ENCODE measurements around the gene VASH2.
"Not testable (repeated sequence)": the region's sequence is repeated elsewhere in the genome, so short reads cannot be mapped to it uniquely, and the experiment has no call there.

The VASH2 gene

DNA sequence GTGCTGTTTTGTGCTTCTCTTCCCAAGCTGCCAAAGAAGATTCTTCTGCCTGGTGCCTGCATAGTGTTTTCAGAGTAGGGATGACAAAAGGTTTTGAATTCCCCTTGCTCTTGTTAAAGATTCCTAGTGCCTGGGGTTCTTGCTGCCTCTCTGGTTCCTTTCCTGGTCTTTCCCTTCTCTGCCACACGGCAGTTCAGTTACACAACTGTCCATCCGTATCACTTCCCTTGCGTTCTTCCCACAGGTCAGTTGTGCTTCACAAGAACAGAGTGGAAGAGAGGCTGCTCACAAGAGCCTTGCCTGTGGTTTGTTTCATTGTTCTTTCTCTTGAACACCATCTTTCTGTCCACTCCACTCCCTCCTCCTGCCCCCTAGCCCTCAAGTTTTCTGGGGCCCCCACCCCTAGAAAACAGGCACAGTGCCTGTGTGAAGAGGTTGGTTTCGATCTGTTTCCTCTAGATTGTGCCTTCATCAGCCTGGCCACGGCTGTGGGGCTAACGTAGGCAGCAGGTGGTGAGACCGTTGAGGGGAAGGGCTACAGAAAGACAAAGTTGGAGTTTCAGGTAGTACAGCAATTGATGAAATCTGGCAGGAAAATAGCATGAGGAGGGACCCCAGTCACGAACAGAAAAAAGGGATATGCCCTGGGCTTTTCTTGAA is 5.8 kb downstream of the VASH2 start:
- H3K27ac Mint-ChIP-seq, result no peak overlapping the region
- peaks cover 8% of the 10 kb centered on the region for H3K4me1 Mint-ChIP-seq
- DNase-seq (ENCODE audit: low spot score in 2 of 2) (no peak), ATAC-seq (ENCODE audit: low read depth) (no peak)
- no peak overlapping the region for H3K4me3 Mint-ChIP-seq
- no peaks in the 10 kb centered on the region for H3K36me3 Mint-ChIP-seq
- H3K9me3 Mint-ChIP-seq, result no peaks in the 10 kb centered on the region
- H3K27me3 Mint-ChIP-seq, result peaks cover 7% of the 10 kb centered on the region

DNA sequence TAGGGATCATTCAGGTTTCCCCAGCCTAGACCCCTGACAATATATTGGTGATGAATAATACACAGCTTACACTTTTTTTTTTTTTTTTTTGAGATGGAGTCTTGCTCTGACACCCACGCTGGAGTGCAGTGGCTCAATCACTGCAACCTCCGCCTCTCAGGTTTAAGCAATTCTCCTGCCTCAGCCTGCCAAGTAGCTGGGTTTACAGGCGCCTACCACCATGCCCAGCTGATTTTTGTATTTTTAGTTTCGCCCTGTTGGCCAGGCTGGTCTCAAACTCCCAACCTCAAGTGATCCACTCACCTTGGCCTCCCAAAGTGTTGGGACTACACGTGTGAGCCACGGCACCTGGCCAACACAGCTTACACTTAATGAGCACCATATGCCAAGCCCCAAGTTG is 7.2 kb downstream of the VASH2 start:
- ATAC-seq (ENCODE audit: low read depth) (no peak), DNase-seq (ENCODE audit: low spot score in 2 of 2) (no peak)
- no peaks in the 10 kb centered on the region for H3K9me3 Mint-ChIP-seq
- H3K4me3 Mint-ChIP-seq, result no peak overlapping the region
- H3K36me3 Mint-ChIP-seq, result no peaks in the 10 kb centered on the region
- H3K27me3 Mint-ChIP-seq, result peaks cover 5% of the 10 kb centered on the region
- H3K4me1 Mint-ChIP-seq, result peaks cover 8% of the 10 kb centered on the region
- no peak overlapping the region for H3K27ac Mint-ChIP-seq

DNA sequence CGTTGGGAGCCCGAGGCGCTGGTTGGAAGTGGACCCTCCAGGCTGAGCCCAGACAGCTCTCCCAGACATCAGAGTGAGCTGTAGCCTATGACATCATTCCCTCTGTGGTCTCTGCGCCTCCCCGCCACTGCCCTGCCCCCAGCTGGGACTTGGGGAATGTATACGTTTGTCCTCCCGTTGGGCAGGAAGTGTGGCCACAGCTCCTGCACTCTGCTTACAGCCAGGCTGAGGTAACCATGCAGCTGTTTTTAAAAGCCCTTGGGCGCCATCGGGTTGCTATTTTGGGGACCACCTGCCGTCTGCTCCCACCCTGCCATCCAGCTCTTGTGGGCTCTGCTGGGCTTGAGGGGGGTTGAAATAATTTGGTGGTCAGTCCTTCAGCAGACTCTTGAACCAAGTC is 7.8 kb downstream of the VASH2 start:
- H3K36me3 Mint-ChIP-seq, result no peaks in the 10 kb centered on the region
- ATAC-seq (ENCODE audit: low read depth) (no peak), DNase-seq (ENCODE audit: low spot score in 2 of 2) (no peak)
- H3K27me3 Mint-ChIP-seq, result peaks cover 3% of the 10 kb centered on the region
- H3K4me3 Mint-ChIP-seq, result no peak overlapping the region
- H3K27ac Mint-ChIP-seq, result no peak overlapping the region
- H3K4me1 Mint-ChIP-seq, result peaks cover 8% of the 10 kb centered on the region
- H3K9me3 Mint-ChIP-seq, result no peaks in the 10 kb centered on the region

DNA sequence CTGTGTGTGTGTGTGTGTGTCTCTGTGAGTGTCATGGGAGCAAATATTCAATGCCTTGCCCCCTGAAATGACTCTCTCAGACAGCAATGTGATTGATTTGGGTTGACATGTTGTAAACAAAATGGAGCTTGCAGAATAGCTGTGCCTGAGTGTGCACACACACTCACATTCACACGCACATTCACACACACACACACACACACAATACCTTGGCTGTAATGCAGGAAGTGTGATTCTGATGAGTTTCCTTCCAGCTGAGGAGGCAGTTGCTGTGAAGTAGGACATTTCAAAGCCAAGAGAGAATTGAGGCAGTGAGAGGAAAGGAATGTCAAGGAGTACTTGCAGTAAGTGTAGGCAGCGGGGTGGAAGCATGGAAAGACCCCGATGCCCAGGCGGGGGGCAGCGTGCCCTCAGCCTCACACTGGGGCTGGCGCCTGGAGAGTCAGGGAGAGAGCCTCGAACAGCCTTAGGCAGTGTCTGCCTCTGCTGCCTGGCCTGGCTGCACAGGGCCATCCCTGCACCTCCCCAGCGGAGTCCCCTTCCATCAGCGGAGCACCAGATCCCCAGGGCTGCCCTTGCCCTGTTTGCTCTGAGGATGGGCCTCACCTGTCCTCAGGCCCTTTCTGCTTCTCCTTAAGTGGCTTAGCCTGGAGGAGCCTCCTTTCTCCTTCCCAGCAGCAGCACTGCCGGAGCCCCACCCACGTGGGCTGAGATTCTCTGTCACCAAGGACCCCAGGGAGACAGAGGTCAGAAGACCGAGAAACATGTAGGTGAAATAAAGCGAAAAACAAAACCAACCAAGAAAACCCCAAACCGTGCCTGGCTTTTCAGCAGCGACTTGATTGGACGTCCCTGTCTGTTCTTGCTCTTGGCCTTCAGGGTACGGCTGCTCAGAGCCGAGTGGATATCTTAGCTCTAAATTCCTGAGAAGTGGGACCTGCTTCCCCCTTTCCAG is 9.2 kb downstream of the VASH2 start:
- no peak for DNase-seq (ENCODE audit: low spot score in 2 of 2)
- no peaks in the 10 kb centered on the region for H3K9me3 Mint-ChIP-seq
- no peak overlapping the region for H3K27ac Mint-ChIP-seq
- peaks cover 3% of the 10 kb centered on the region for H3K27me3 Mint-ChIP-seq
- H3K4me3 Mint-ChIP-seq, result no peak overlapping the region
- peaks cover 8% of the 10 kb centered on the region for H3K4me1 Mint-ChIP-seq
- H3K36me3 Mint-ChIP-seq, result no peaks in the 10 kb centered on the region
- no peak for ATAC-seq (ENCODE audit: low read depth)

DNA sequence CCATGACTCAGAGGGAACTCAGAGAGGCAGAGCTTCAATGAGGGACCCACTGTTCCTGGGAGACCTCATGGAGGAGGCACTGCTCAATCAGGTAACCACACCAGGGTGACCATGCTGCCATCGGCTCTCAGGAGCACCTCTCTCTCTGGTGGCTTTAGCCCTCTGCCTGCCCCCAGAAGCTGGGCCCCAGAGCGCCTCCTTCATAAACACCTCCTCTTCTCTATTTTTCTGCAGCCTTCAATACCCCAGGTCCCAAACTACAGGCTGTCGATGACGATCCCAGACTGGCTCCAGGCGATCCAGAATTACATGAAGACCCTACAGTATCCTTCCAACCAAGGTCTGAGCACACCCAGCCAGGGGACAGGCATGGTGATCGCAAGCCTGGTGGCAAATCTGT is 10.6 kb downstream of the VASH2 start:
- H3K27ac Mint-ChIP-seq, result no peak overlapping the region

DNA sequence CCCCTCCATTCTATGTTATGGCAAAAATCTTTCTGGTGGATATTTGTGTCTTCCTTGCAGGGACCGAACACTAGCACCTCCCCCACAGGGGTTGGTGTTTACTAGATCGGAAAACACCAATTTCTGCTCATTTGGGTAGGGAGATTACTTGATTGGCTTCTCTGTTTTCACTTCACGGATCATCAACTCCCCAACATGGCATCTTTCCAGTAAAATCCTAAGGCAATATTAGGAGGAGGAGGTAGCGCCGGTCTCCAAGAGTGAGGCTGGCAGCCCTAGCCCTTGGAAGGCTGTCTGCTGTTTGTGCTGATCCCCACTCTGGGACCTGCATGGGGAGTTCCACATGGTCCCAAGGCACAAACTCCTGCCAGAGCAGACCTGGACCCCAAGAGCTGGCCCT is 12.2 kb downstream of the VASH2 start:
- Mint-ChIP-seq H3K27ac (no peak overlapping the region), H3K4me3 (no peak overlapping the region), H3K9me3 (no peaks in the 10 kb centered on the region)

More for the DNA sequence above, 10.6 kb downstream of the VASH2 start:
- no peaks in the 10 kb centered on the region for H3K9me3 Mint-ChIP-seq
- no peak overlapping the region for H3K4me3 Mint-ChIP-seq
- peaks cover 8% of the 10 kb centered on the region for H3K4me1 Mint-ChIP-seq
- no peak for ATAC-seq (ENCODE audit: low read depth)
- H3K36me3 Mint-ChIP-seq, result peaks cover 2% of the 10 kb centered on the region
- DNase-seq (ENCODE audit: low spot score in 2 of 2), result no peak
- H3K27me3 Mint-ChIP-seq, result peaks cover 5% of the 10 kb centered on the region

DNA sequence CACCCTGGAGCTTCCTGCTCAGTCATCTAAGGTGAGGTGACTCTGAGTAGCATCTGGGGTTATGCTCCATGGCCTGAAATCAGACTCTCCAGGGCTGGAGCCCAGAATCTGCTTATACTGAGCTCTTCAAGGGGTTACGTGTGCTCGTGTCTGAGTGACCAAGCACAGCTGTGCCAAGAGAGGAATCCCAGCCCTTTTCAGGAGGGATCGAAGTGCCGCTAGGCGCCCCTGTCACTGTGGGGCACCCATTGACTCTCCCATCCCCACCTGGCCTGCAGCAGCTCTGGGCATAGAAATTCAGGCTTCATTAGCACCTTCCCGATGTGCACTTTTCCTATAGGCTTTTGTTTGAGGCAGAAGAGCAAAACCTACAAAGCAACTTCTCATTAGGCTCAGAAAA is 13.8 kb downstream of the VASH2 start:
- Mint-ChIP-seq H3K9me3 (no peaks in the 10 kb centered on the region), H3K4me1 (peaks cover 9% of the 10 kb centered on the region), H3K27me3 (peaks cover 9% of the 10 kb centered on the region), H3K27ac (no peak overlapping the region), H3K4me3 (no peak overlapping the region), H3K36me3 (peaks cover 2% of the 10 kb centered on the region)
- ATAC-seq (ENCODE audit: low read depth), result no peak
- DNase-seq (ENCODE audit: low spot score in 2 of 2), result no peak

More for the DNA sequence above, 12.2 kb downstream of the VASH2 start:
- no peak for ATAC-seq (ENCODE audit: low read depth)
- H3K27me3 Mint-ChIP-seq, result peaks cover 6% of the 10 kb centered on the region
- no peak for DNase-seq (ENCODE audit: low spot score in 2 of 2)
- H3K36me3 Mint-ChIP-seq, result peaks cover 2% of the 10 kb centered on the region
- H3K4me1 Mint-ChIP-seq, result peaks cover 8% of the 10 kb centered on the region

DNA sequence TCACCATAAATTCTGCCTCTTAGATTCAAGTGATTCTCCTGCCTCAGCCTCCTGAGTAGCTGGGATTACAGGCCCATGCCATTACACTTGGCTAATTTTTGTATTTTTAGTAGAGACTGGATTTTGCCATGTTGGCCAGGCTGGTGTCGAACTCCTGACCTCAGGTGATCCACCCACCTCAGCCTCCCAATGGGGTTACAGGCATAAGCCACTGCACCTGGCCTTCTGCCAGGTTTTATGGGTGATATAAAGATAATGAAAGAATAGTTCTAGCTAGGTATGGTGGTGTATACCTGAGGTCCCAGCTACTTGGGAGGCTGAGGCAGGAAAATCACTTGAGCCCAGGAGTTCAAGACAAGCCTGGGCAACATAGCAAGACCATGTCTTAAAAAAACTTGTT is 14.7 kb downstream of the VASH2 start:
- not testable (repeated sequence) for H3K36me3 Mint-ChIP-seq, H3K27me3 Mint-ChIP-seq, H3K27ac Mint-ChIP-seq

DNA sequence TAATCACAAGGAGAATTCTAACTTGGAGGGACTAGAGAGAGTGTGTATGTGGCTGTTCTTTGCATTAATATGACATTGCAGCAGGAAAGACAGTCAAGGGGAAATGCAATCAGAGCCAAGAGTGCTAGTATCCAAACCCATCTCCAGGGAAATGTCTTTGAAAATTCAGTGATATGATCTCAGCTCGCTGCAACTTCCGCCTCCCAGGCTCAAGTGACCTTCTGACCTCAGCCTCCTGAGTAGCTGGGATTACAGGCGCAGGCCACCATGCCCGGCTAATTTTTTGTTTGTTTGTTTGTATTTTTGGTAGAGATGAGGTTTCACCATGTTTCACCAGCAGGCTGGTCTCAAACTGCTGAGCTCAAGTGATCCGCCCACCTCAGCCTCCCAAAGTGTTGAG is 16.3 kb downstream of the VASH2 start:
- peaks cover 3% of the 10 kb centered on the region for H3K4me1 Mint-ChIP-seq
- no peak overlapping the region for H3K27ac Mint-ChIP-seq
- DNase-seq (ENCODE audit: low spot score in 2 of 2) (no peak), ATAC-seq (ENCODE audit: low read depth) (no peak)
- H3K27me3 Mint-ChIP-seq, result peaks cover 9% of the 10 kb centered on the region
- H3K9me3 Mint-ChIP-seq, result no peaks in the 10 kb centered on the region
- H3K4me3 Mint-ChIP-seq, result no peak overlapping the region
- H3K36me3 Mint-ChIP-seq, result peaks cover 2% of the 10 kb centered on the region

More for the DNA sequence above, 14.7 kb downstream of the VASH2 start:
- DNase-seq (ENCODE audit: low spot score in 2 of 2); ATAC-seq (ENCODE audit: low read depth); H3K4me1 Mint-ChIP-seq; H3K4me3 Mint-ChIP-seq; H3K9me3 Mint-ChIP-seq: not testable (repeated sequence)

DNA sequence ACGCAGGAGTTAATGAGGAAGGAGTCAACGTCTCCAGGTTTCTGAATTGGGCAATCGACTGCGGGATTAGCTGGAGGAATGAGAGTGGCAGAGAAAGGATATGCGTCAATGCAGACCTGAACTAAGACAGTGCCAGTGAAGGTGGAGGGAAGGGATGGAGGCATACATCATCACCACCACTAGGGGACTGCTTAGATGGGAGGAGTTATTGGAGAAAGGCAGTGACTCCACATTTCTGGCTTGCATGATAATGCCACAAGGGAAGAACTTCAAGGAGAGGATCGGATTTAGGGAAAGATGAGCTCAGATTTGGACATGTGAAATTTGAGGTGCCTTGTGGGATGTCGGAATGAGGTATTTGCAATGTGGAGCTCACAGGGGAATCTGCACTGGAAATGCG is 17.5 kb downstream of the VASH2 start:
- DNase-seq (ENCODE audit: low spot score in 2 of 2) (no peak), ATAC-seq (ENCODE audit: low read depth) (no peak)
- H3K27me3 Mint-ChIP-seq, result peaks cover 9% of the 10 kb centered on the region
- peaks cover 3% of the 10 kb centered on the region for H3K4me1 Mint-ChIP-seq
- peaks cover 2% of the 10 kb centered on the region for H3K36me3 Mint-ChIP-seq
- H3K27ac Mint-ChIP-seq, result no peak overlapping the region
- H3K4me3 Mint-ChIP-seq, result no peak overlapping the region
- no peaks in the 10 kb centered on the region for H3K9me3 Mint-ChIP-seq

DNA sequence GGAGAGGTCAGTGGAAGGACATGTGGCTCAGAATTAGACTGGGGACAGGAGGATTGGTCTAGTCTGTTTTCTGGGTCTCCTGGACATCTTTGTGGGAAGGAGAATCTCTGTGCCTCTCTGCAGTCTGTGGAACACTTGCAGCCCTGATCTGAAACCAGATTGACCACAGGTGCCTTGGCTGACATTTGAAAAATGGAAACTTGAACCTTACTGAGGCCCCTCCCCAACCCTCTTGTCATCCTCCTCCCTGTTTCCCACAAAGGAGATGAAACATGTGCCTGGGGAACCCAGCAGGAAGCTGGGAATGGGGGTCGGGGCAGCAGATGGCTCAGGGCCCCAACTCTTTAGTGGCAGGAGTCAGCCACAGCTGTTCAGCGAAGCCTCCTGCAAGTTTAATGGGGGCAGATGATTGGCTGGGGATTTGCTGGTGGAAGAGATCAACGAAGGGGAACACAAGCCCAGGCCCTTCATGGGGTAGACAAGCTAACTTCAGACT is 18.1 kb downstream of the VASH2 start:
- Mint-ChIP-seq H3K4me3 (no peak overlapping the region), H3K27ac (no peak overlapping the region), H3K9me3 (no peaks in the 10 kb centered on the region), H3K27me3 (peaks cover 9% of the 10 kb centered on the region), H3K36me3 (peaks cover 2% of the 10 kb centered on the region), H3K4me1 (peaks cover 3% of the 10 kb centered on the region)
- no peak for DNase-seq (ENCODE audit: low spot score in 2 of 2)
- no peak for ATAC-seq (ENCODE audit: low read depth)

DNA sequence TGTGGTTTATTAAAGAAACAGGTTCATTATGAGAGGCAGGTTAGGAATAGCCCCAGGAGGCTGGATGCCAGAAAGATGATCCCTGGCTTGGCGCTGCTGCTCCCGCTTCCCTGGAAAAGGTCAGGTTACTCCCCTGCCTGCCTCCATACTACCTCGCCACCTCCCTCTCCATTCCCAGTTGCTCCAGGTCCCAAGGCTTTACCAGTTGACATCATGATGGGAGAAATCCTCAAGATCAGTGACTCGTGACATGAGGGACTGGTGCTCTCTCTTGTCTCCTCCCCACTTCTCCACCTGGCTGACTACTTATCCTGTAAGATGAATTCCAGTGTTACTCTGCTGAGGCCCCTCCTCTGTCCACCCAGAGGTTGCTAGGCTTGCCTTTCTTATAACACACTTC is 19.7 kb downstream of the VASH2 start:
- ATAC-seq (ENCODE audit: low read depth), result no peak
- DNase-seq (ENCODE audit: low spot score in 2 of 2), result no peak
- no peaks in the 10 kb centered on the region for H3K9me3 Mint-ChIP-seq
- peaks cover 3% of the 10 kb centered on the region for H3K4me1 Mint-ChIP-seq
- no peak overlapping the region for H3K4me3 Mint-ChIP-seq
- peaks cover 9% of the 10 kb centered on the region for H3K27me3 Mint-ChIP-seq
- no peak overlapping the region for H3K27ac Mint-ChIP-seq
- peaks cover 2% of the 10 kb centered on the region for H3K36me3 Mint-ChIP-seq

DNA sequence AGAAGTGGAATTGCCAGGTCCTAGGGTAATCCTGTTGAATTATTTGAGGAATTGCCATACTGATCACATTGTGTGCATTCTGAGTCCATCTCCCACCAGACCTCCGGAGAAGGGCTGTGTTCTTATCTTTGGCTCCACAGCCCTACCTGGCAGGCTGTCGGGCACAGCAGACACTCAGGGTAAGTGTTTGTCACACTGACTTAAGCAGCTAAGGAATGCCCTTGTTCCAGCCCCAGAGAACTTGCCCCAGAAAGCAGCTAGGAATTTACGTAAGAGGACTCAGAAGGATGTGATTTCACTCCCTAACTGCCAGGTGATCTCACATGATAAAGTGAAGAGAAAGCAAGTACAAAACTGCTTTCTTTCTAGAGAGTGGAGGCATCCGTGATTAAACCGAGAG is 21.0 kb downstream of the VASH2 start:
- H3K4me1 Mint-ChIP-seq, result peaks cover 3% of the 10 kb centered on the region
- DNase-seq (ENCODE audit: low spot score in 2 of 2), result no peak
- H3K27me3 Mint-ChIP-seq, result peaks cover 9% of the 10 kb centered on the region
- no peak for ATAC-seq (ENCODE audit: low read depth)
- no peaks in the 10 kb centered on the region for H3K9me3 Mint-ChIP-seq
- H3K27ac Mint-ChIP-seq, result no peak overlapping the region
- H3K36me3 Mint-ChIP-seq, result no peaks in the 10 kb centered on the region
- no peak overlapping the region for H3K4me3 Mint-ChIP-seq

DNA sequence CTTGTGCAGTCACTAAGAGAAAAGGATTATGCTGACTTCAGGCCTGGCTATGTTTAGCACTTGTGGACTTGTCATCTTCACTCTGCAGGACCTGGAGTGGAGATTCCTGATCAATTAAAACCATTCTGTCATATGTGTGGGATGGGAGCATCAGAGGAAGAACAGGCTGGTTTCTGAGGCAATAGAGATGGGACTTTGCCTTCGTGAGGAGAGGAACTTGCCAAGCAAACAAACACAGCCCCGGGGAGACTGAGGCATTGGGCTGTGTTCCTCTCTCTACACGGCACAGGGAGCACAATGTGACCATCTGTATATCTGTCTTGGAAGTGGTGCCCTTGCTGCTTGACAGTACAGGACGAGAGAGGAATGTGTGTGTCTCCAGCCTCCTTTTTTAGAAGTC is 23.1 kb downstream of the VASH2 start:
- Mint-ChIP-seq H3K27ac (no peak overlapping the region), H3K4me3 (no peak overlapping the region), H3K4me1 (peaks cover 3% of the 10 kb centered on the region), H3K36me3 (no peaks in the 10 kb centered on the region), H3K9me3 (no peaks in the 10 kb centered on the region), H3K27me3 (peaks cover 2% of the 10 kb centered on the region)
- ATAC-seq (ENCODE audit: low read depth) (no peak), DNase-seq (ENCODE audit: low spot score in 2 of 2) (no peak)

Data from memory B cell (primary cell).